Esophagus squamous epithelium (tissue), 5 donors: Measurements from ENCODE around the gene CCZ1. TPM values are rescaled to one million over a fixed set of nuclear protein-coding genes. Genes with fewer than 3 reads are reported as not detected.
A peak's percentile ranks its signal among the peaks of the same experiment; 100 is the strongest.
"Not testable (repeated sequence)": the region's sequence is repeated elsewhere in the genome, so short reads cannot be mapped to it uniquely, and the experiment has no call there.

ENCODE experiments used
- DNase-seq: peaks from one replicate; lab custom pipeline; 2025; lab: John Stamatoyannopoulos, UW
- H3K27ac ChIP-seq, 4 donors: fragments of 200-600 bp; sonication (generic); one replicate each; pipeline ENCODE4 v1.5.1; 2016 to 2019; ENCODE audit warnings: mild to moderate bottlenecking in 1 of 4
- H3K27me3 ChIP-seq, 4 donors: fragments of 200-600 bp; sonication (generic); 1 replicate in 3 of 4; 2 replicates in 1 of 4; pipeline versions ENCODE4 v1.5.1 to v1.6.0; 2017 to 2021; ENCODE audit warnings: antibody characterized with exemption in 1 of 4
- H3K36me3 ChIP-seq, 3 donors: fragments of 200-600 bp; sonication (generic); one replicate each; pipeline ENCODE4 v1.5.1; 2016 to 2019
- H3K4me1 ChIP-seq, 3 donors: fragments of 200-600 bp; sonication (generic); one replicate each; pipeline ENCODE4 v1.5.1; 2017 to 2019
- H3K4me3 ChIP-seq, 4 donors: fragments of 200-600 bp; sonication (generic); 1 replicate in 3 of 4; 2 replicates in 1 of 4; pipeline ENCODE4 v1.5.1; 2016 to 2019; ENCODE audit warnings: mild to moderate bottlenecking in 2 of 4, moderate library complexity in 1 of 4
- H3K9me3 ChIP-seq, 3 donors: fragments of 200-600 bp; sonication (generic); one replicate each; pipeline ENCODE4 v1.5.1; 2016 to 2019
- POLR2A ChIP-seq, 4 donors: fragments of 450-650 bp; IDR thresholded peaks; one replicate each; pipeline ENCODE4 v1.6.1; 2017; ENCODE audit warnings: antibody characterized with exemption in 4 of 4, mild to moderate bottlenecking in 4 of 4, moderate library complexity in 3 of 4
- WGBS, 2 donors: methylation state at CpG; one replicate each; pipeline ENCODE4 v1.1.5; 2018; 5-methylcytosine and 5-hydroxymethylcytosine counted together
- intact Hi-C: fragments of 100-400 bp; cut with DNase I; formaldehyde crosslinking; loops from one replicate; pipeline ENCODE4 v1.15.0; 2022
- total RNA-seq, 4 donors: library from RNA; depleted of rRNA; stranded (reverse); fragments of >200 nt; gene quantifications; one replicate each; pipeline ENCODE4 v1.1.0, GENCODE V29; 2016
- TF ChIP-seq, protein P1 (sequence below), 6 experiments: fragments of 450-650 bp in 4 of 6; fragments of 200-600 bp in 2 of 6; sonication (generic) in 2 of 6; IDR thresholded peaks; one replicate each; pipeline ENCODE4 v1.5.1; 2016 to 2019; ENCODE audit warnings: antibody characterized with exemption in 6 of 6, mild to moderate bottlenecking in 4 of 6, moderate library complexity in 4 of 6
- donor health status: DM: yes; HTN: yes; CAD: no.

CCZ1 gene
- total RNA-seq, 4 donors from 2014 or later = 42.6 to 67.4 (median 60.8) TPM

- DNase-seq = no peak
- Histone ChIP-seq H3K4me1 (no peaks in the 10 kb centered on the region), H3K27me3 (no peaks in the 10 kb centered on the region), H3K9me3 (no peaks in the 10 kb centered on the region), H3K36me3 (no peaks in the 10 kb centered on the region), H3K4me3 (no peak overlapping the region), H3K27ac (no peak overlapping the region)
- WGBS, 2 donors = 84 to 86% methylated on average over 6 of the region's 6 CpGs
- intact Hi-C loops = no loop called here
- TF ChIP-seq, protein P1, sequence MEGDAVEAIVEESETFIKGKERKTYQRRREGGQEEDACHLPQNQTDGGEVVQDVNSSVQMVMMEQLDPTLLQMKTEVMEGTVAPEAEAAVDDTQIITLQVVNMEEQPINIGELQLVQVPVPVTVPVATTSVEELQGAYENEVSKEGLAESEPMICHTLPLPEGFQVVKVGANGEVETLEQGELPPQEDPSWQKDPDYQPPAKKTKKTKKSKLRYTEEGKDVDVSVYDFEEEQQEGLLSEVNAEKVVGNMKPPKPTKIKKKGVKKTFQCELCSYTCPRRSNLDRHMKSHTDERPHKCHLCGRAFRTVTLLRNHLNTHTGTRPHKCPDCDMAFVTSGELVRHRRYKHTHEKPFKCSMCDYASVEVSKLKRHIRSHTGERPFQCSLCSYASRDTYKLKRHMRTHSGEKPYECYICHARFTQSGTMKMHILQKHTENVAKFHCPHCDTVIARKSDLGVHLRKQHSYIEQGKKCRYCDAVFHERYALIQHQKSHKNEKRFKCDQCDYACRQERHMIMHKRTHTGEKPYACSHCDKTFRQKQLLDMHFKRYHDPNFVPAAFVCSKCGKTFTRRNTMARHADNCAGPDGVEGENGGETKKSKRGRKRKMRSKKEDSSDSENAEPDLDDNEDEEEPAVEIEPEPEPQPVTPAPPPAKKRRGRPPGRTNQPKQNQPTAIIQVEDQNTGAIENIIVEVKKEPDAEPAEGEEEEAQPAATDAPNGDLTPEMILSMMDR (IDR thresholded peaks at IDR 0.05) = no peak
- no peak for TF ChIP-seq POLR2A (IDR thresholded peaks at IDR 0.05)
These were observed 31.5 kb upstream of the CCZ1 start for GRCh38 chr7:5867060-5867459.

- H3K4me3 ChIP-seq, H3K27ac ChIP-seq, DNase-seq, H3K9me3 ChIP-seq, H3K36me3 ChIP-seq, intact Hi-C loops, H3K4me1 ChIP-seq, H3K27me3 ChIP-seq: not testable (repeated sequence)
- 56 to 69% methylated on average over 5 to 6 of the region's 6 CpGs for WGBS, 2 donors
These were observed 29.6 kb upstream of the CCZ1 start for GRCh38 chr7:5868928-5869341.

DNA sequence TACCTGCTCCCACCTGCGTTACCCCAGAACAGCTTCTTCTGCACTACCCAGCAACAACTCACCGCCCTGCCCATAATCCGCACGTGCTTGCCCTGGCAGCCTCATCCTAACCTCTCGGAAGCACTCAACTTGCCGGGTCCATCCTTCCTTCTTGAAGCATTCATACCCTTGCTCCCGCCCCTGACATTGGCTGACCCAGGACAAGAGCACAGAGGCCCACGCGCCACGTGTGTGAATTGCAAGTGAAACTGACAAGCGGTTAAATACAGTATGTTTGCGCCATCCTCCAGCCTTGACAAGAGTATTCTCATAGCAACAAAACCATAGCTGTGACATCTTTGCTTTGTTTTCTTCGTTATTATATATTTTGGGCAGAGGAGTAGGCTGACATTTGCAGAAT lies 28.8 kb upstream of the CCZ1 start:
- Histone ChIP-seq H3K36me3 (no peaks in the 10 kb centered on the region), H3K27me3 (no peaks in the 10 kb centered on the region), H3K4me3 (no peak overlapping the region), H3K4me1 (no peaks in the 10 kb centered on the region), H3K27ac (no peak overlapping the region), H3K9me3 (no peaks in the 10 kb centered on the region)
- no peak for DNase-seq
- intact Hi-C loops = no loop called here
- WGBS, 2 donors = 81 to 89% methylated on average over 12 to 13 of the region's 13 CpGs
- TF ChIP-seq POLR2A (IDR thresholded peaks at IDR 0.05) = no peak
- TF ChIP-seq, protein P1 (IDR thresholded peaks at IDR 0.05) = no peak

DNA sequence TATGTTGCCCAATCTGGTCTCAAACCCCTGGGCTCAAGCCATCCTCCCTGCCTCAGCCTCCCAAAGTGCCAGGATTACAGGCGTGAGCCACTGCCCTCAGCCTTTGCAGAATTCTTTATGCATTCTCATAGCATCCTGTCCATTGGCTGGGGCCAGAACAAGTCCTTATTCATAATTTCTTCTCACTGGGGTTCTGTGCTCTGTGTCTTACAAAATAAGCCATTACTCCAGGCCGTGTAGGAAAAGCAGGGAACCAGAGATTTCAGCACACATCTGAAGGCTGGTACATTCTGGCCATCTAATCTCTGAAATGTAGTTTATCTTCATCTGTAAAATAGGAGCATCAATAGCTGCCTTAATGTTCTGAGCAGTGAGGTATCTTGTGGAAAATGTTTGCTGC lies 28.2 kb upstream of the CCZ1 start:
- no peak for TF ChIP-seq POLR2A (IDR thresholded peaks at IDR 0.05)
- TF ChIP-seq, protein P1 (IDR thresholded peaks at IDR 0.05) = no peak
- Histone ChIP-seq H3K27ac (no peak overlapping the region), H3K4me1 (no peaks in the 10 kb centered on the region), H3K9me3 (no peaks in the 10 kb centered on the region), H3K4me3 (no peak overlapping the region), H3K27me3 (no peaks in the 10 kb centered on the region), H3K36me3 (no peaks in the 10 kb centered on the region)
- no peak for DNase-seq
- intact Hi-C loops = no loop called here
- 63 to 76% methylated on average over 2 of the region's 2 CpGs for WGBS, 2 donors

GRCh38 chr7:5872326-5872725 lies 26.2 kb upstream of the CCZ1 start:
- H3K36me3 ChIP-seq = no peaks in the 10 kb centered on the region
- TF ChIP-seq POLR2A (IDR thresholded peaks at IDR 0.05) = no peak
- TF ChIP-seq, protein P1 (IDR thresholded peaks at IDR 0.05) = no peak
- 60 to 62% methylated on average over 7 of the region's 7 CpGs for WGBS, 2 donors
- no peaks in the 10 kb centered on the region for H3K4me1 ChIP-seq
- no peak overlapping the region for H3K27ac ChIP-seq
- no peaks in the 10 kb centered on the region for H3K9me3 ChIP-seq
- intact Hi-C loops = no loop called here
- no peak overlapping the region for H3K4me3 ChIP-seq
- no peaks in the 10 kb centered on the region for H3K27me3 ChIP-seq
- DNase-seq = no peak

DNA sequence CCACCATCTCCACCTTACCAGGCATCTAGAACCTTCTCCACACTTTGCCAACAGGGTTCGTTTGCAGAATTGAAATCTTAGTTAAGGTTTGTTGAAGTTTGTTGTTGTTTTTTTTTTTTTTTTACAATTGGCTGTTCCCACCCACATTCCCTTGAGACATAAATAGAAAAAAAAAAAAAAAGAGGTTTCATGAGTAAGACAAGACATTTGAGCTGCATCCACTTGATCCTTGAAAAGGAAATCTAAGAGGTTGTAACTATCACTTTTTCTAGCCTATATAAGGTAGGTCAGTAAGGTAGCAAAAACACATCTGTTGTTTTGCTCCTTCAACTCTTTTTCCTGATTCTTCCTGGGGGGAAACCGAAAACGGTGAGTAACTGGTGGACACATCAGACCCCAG lies 18.9 kb upstream of the CCZ1 start:
- H3K9me3 ChIP-seq, H3K36me3 ChIP-seq, intact Hi-C loops, H3K27ac ChIP-seq, H3K4me1 ChIP-seq, H3K4me3 ChIP-seq, DNase-seq, H3K27me3 ChIP-seq: not testable (repeated sequence)
- WGBS, 2 donors = 53 to 66% methylated on average over 3 of the region's 3 CpGs

DNA sequence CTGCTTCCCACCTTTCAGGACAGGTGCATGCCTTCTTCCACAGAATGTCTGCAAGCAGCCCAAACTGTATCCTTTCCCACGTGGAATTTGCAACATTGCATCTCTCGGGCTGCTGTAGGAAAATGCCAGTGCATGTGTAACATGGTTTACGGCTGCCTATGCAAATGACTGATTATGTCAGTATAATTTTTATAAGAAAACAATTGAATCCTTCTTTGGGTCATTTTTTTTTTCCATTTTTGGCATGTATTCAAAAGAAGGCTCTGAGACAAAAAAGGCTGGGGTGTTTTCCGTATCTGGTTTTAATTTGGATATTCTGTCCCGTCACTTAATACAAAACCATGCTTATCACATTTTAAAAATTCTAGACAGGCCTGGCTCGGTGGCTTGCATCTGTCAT lies 18.4 kb upstream of the CCZ1 start:
- whole genome bisulfite sequencing, 2 donors = 76 to 80% methylated on average over 6 of the region's 6 CpGs
- H3K27ac ChIP-seq, H3K36me3 ChIP-seq, H3K27me3 ChIP-seq, H3K9me3 ChIP-seq, DNase-seq, H3K4me3 ChIP-seq, H3K4me1 ChIP-seq, intact Hi-C loops: not testable (repeated sequence)

- intact Hi-C loops, H3K36me3 ChIP-seq, H3K9me3 ChIP-seq, H3K27ac ChIP-seq, H3K27me3 ChIP-seq, DNase-seq, H3K4me3 ChIP-seq: not testable (repeated sequence)
- 86 to 92% methylated on average over 5 of the region's 5 CpGs for whole genome bisulfite sequencing, 2 donors
- H3K4me1 ChIP-seq = peaks cover 0 to 11% (median 0%) of the 10 kb centered on the region in 3 donors
These were observed 14.1 kb upstream of the CCZ1 start for GRCh38 chr7:5884431-5884830.

GRCh38 chr7:5888021-5888420 lies 10.5 kb upstream of the CCZ1 start:
- H3K9me3 ChIP-seq, H3K4me3 ChIP-seq, intact Hi-C loops, H3K27me3 ChIP-seq, H3K36me3 ChIP-seq, DNase-seq: not testable (repeated sequence)
- peaks cover 0 to 11% (median 0%) of the 10 kb centered on the region in 3 donors for H3K4me1 ChIP-seq
- WGBS, 2 donors = 36 to 67% methylated on average over 5 of the region's 5 CpGs
- peak overlapping the region in 3 of 4 donors; percentile 50 to 66 (median 56) for H3K27ac ChIP-seq
